Activated gamma-delta T cell (primary cell): ENCODE data around the gene SSR3.
"Not testable (repeated sequence)": the region's sequence is repeated elsewhere in the genome, so short reads cannot be mapped to it uniquely, and the experiment has no call there.

ENCODE experiments used
- DNase-seq: peaks from one replicate; lab custom pipeline; 2025; lab: John Stamatoyannopoulos, UW
- total RNA-seq, 2 donors: gene quantifications; one replicate each; lab custom pipeline; 2026; lab: John Stamatoyannopoulos, UW

The SSR3 gene
- 122 to 142 reads per million in 2 donors for total RNA-seq

DNA sequence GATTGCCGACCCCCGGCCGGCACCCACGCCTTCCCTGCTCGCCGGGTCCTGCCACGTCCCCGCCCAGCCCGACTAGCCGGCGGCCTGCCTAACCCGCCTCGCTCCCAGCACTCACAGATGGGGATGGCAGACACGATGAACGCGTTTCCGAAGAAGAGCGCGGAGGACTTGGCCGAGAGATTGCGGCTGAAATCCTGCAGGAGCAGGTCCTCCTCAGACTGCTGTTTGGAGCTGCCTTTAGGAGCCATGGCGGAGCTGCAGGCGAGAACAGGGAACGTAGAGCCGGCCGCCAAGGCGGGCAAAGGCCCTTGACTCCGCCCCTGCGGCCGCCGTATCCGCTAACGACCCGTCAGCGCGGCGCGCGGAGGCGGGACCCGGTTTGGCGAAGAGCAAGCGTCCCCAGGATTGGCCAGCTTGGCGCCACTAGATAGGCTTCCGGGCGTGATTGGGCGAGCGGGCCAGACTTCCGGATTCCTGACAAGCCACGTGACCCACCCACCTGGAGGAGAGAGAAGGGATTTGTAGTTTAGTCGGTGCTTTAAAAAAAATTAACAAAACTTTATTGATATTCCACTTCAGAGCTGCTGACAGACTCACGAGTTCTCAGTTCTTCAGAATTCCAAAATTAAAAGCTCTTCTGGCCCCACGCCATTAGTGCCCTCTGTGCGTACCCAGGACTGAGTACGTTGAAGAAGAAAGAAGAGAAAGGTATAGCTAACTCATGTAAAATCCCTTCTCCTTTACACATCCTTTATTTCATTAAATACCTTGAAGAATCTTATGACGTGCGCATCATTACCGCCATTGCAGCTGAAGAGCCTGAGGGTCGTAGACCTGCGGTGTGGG is at the start of gene SSR3:
Gene SSR3 (minus strand): TSS at position 276 of the 846 bp plus-strand sequence. CDS start 28 bp downstream, at position 248.
- DNase-seq, result peak; percentile 97

GRCh38 chr3:156604064-156604641 is 49.2 kb upstream of the SSR3 start:
- no peak for DNase-seq

- no peak for DNase-seq
Observed at GRCh38 chr3:156603379-156604017, 48.6 kb upstream of the SSR3 start.

GRCh38 chr3:156602424-156602823 is 47.5 kb upstream of the SSR3 start:
- DNase-seq, result no peak

DNA sequence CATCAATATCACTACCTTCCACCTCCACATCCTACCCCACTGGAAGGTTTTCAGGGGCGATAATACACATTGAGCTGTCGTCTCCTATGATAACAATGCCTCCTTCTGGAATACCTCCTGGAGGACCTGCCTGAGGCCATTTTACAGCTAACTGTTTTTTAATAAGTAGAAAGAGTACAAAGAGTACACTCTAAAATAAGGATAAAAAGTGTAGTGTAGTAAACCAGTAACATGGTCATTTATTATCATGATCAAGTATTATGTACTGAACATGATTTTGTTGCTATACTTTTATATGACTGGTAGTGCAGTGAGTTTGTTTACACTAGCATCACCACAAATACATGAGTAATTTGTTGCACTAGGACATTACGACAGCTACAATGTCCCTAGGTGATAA is 46.6 kb upstream of the SSR3 start:
- DNase-seq, result no peak

DNA sequence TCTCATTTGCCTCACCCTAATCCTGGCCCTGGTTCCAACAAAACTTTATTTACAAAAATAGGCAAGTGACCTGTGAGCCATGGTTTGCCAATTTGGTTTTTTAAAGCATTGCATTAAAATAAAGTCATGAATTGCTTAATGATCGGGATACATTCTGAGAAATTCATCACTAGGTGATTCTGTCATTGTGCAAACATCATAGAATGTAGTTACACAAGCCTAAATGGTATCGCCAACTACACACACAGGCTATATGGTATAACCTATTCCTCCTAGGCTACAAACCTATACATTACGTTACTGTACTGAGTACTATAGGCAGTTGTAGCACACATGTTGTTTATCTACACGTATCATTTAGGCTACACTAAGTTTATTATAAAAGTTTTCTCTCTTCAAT is 45.9 kb upstream of the SSR3 start:
- no peak for DNase-seq

DNA sequence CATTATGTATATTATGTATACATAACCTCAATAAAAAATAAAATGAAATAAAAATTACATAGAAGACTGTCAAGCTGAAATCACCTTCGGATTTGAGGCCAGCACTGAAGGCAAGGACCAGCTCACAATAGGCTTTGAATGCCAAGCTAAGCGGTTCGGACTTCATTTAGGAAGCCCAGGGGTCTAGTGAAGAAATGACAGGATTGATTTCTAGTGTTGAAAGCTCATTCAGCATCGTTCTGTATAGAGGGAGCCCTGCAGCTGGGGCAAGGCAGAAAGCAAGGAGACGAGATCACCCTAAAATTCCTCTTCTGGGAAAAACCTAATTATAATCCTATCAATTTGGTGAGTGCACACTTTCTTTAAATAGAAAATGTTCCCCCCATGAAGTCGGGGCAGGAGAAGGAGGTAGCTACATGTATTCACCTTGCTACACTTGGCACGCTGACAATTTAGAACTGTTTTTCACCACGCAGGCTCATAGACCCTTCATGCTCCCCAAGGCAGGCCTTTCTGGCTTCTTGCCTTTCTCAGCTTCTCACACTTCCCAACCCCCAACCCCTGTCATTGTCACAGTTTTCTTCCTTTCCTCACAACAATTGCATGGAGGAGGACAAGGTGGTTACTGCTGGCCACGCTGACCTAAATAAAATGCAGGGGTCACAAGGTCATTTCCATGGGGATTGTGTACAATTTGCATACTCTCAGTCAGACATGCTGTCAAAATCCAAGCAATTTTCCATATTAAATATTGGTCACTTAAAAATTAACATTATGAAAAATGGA is 44.4 kb upstream of the SSR3 start:
- DNase-seq, result no peak

DNA sequence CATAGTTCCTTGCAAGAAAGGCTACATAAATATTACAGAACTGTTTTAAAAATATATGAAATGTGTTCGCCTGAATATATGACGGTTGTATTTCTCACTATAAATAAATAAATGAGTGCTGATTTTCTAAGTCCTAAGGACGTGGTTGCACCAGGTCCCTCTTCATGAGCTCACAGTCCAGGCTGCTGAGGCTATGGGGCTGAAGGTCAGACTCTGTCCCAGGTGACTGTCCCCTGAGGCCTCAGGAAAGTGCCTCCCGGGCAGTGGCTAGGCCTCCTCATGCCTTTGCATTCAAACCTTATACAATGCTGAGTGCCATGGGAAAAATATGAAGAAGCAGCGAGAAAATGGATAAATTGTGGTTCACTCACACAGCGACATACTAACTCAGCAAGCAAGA is 43.5 kb upstream of the SSR3 start:
- DNase-seq, result no peak

GRCh38 chr3:156594219-156594683 is 39.3 kb upstream of the SSR3 start:
- DNase-seq, result no peak

GRCh38 chr3:156593814-156594213 is 38.9 kb upstream of the SSR3 start:
- no peak for DNase-seq

DNA sequence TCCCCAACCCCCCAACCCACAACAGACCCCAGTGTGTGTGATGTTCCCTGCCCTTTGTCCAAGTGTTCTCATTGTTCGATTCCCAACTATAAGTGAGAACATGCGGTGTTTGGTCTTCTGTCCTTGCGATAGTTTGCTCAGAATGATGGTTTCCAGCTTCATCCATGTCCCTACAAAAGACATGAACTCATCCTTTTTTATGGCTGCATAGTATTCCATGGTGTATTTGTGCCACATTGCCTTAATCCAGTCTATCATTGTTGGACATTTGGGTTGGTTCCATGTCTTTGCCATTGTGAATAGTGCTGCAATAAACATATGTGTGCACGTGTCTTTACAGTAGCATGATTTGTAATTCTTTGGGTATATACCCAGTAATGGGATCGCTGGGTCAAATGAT is 34.9 kb upstream of the SSR3 start:
- DNase-seq, result not testable (repeated sequence)

DNA sequence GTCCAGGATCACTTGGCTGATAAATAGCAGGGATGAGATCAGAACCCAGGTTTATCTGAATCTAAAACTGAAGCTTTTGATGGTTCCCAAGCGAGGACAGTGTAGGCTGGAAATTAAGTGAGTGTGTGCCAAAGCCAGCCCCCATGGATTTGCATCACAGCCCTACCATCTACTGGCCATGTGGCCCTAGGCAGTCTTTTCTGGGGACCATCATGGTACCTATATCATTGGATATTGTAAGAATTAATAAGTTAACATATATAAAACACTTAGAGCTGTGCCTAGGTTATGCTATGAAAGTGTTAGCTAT is 32.8 kb upstream of the SSR3 start:
- no peak for DNase-seq

- no peak for DNase-seq
Observed at GRCh38 chr3:156586905-156587759, 32.2 kb upstream of the SSR3 start.

GRCh38 chr3:156583469-156583868 is 28.6 kb upstream of the SSR3 start:
- no peak for DNase-seq

- DNase-seq, result no peak
Observed at GRCh38 chr3:156582532-156583183, 27.7 kb upstream of the SSR3 start.

DNA sequence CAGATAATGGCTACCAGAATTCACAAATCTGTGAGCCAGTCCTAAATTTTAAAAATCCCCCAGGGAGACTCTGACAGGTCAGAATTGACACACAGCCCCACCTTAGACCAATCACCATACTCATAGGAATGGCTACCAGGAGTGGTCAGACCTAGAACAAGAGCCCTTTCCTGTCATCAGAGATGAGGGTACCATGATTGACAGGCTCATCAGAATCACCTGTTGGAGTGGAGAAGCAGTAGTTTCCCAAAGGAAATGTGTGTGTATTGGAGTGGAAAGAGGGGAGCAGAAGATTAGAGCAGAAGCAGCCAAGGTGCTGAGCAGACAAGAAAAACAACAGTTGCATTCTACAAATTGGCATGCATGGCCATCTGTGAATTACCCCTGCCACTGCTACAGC is 27.0 kb upstream of the SSR3 start:
- DNase-seq, result no peak

GRCh38 chr3:156581033-156581432 is 26.1 kb upstream of the SSR3 start:
- no peak for DNase-seq

DNA sequence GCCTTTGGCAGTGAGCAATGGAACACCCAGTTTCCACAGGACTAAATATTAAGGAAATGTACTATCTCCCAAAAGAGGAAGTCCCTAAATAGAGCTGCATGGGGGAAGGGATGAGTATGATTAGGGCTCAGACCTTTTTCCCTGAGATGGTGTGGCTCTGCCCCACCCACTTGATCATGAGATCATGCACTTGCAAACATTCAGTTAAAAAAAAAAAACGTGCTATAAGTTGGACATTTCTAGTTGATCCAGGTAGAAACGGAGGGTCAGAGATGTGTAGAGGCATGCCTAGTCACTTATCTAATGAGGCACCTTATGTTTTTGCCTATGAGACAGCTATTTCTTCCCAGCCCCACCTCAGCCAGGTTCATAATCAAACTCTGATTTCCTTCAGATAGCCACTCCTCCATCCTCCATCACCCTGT is 24.5 kb upstream of the SSR3 start:
- DNase-seq, result no peak

GRCh38 chr3:156577736-156578135 is 22.8 kb upstream of the SSR3 start:
- no peak for DNase-seq

DNA sequence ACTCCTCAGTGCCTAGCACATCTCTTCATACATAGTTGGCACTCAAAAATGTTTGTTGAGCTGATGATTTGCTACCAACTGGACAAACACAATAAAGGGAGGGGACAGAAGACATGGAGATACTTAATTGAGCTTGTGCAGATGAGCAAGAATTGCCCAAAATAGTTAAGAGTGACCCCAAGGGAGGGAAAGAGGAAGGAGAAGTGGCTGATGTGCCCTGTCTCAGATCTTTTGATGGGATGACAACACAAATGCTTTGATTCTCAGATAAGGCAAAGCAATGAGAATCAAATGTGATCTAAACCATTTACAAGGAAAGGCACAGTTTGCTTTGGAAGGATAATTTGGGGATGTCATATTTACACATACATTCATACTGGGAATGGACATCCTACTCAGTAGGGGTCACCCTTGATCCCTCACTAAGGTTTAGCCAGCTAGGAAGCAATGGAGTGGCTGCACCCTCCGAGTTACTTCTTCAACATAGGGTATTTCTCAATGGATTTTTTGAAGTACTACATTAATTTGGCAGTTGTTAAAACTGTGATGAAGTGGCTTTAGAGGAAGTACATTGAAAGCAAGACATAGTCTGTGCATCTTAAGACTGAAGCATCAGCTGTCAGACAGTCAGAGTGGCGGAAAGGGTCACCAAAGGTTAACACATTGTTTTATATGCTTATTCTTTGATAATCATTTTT is 21.9 kb upstream of the SSR3 start:
- DNase-seq, result no peak
